Endothelial cell of umbilical vein (primary cell): Measurements from ENCODE around the gene NUDT5. TPM values are rescaled to one million over a fixed set of nuclear protein-coding genes. Genes with fewer than 3 reads are reported as not detected.
A peak's percentile ranks its signal among the peaks of the same experiment; 100 is the strongest.

Source experiments
- BruUV-seq: library from RNA; stranded (reverse); fragments of 400-500 nt; replicated peaks from 2 replicates; lab custom pipeline; 2021; lab: Mats Ljungman, UMichigan
- CTCF ChIA-PET: fragments of 300-600, 350-600 bp; sonication (Branson Sonifier 250); formaldehyde crosslinking; loops from one replicate; lab custom pipeline; 2021; ENCODE audit warnings: antibody characterized with exemption, inconsistent platforms; lab: Charles Lee
- POLR2A ChIA-PET: fragments of 300-600, 350-600 bp; sonication (Branson Sonifier 250); formaldehyde crosslinking; loops from one replicate; lab custom pipeline; 2021; ENCODE audit warnings: antibody characterized with exemption, inconsistent platforms; lab: Charles Lee
- DNase-seq: peaks from one replicate; pipeline ENCODE4 v3.0.0-alpha.2; 2011; ENCODE audit warnings: low read depth, low spot score
- FAIRE-seq: peaks from 2 replicates; lab custom pipeline; 2011; peaks lifted over from hg19 to GRCh38; lab: Jason Lieb, UNC
- H2AFZ ChIP-seq: 2 replicates; pipeline ENCODE4 v1.6.0; 2012; ENCODE audit warnings: low read depth, low read length, control low read depth, inconsistent platforms
- H3K27ac ChIP-seq: 2 replicates; pipeline ENCODE4 v1.5.1; 2011; ENCODE audit warnings: low read depth, mild to moderate bottlenecking, control low read depth, low read length, moderate library complexity; ENCODE audit not compliant: insufficient read depth
- H3K27me3 ChIP-seq, 2 experiments: 2 replicates each; pipeline versions ENCODE4 v1.6.0 to v1.6.1; 2011; ENCODE audit warnings: low read length in 2 of 2, mixed read lengths in 1 of 2; ENCODE audit not compliant: control insufficient read depth in 2 of 2, insufficient read depth in 2 of 2
- H3K36me3 ChIP-seq, 2 experiments: 2 replicates in 1 of 2; 3 replicates in 1 of 2; pipeline ENCODE4 v1.5.1; 2011; ENCODE audit warnings: low read length in 2 of 2, mild to moderate bottlenecking in 1 of 2, moderate library complexity in 1 of 2; ENCODE audit not compliant: control insufficient read depth in 2 of 2, insufficient read depth in 2 of 2; ENCODE audit errors: extremely low read depth in 1 of 2
- H3K4me1 ChIP-seq: 3 replicates; pipeline ENCODE4 v1.5.1; 2011; ENCODE audit warnings: mild to moderate bottlenecking, low read length; ENCODE audit not compliant: control insufficient read depth, insufficient read depth; ENCODE audit errors: extremely low read depth
- H3K4me2 ChIP-seq: 2 replicates; pipeline ENCODE4 v1.6.1; 2011; ENCODE audit warnings: low read length, control low read depth, mixed read lengths; ENCODE audit not compliant: insufficient read depth
- H3K4me3 ChIP-seq, 3 experiments: fragments of 200-600 bp in 1 of 3; sonication (generic), shearing (Covaris generic) in 1 of 3; replicated peaks in 1 of 3; 2 replicates each; pipeline ENCODE4 v1.5.1; 2011 to 2016; ENCODE audit warnings: control low read depth in 3 of 3, low read length in 3 of 3, mild to moderate bottlenecking in 2 of 3, inconsistent platforms in 1 of 3, low read depth in 1 of 3, moderate library complexity in 1 of 3; ENCODE audit not compliant: insufficient read depth in 1 of 3
- H3K79me2 ChIP-seq: 2 replicates; pipeline ENCODE4 v1.6.0; 2012; ENCODE audit warnings: low read length, inconsistent platforms; ENCODE audit not compliant: control insufficient read depth, insufficient read depth
- H3K9ac ChIP-seq: replicated peaks from 2 replicates; pipeline ENCODE3; 2011; ENCODE audit warnings: low read length, control low read depth; ENCODE audit not compliant: insufficient read depth; ENCODE audit errors: extremely low read depth
- H3K9me1 ChIP-seq: replicated peaks from 3 replicates; pipeline ENCODE4 v1.6.0; 2011; ENCODE audit warnings: mild to moderate bottlenecking, low read length; ENCODE audit not compliant: control insufficient read depth, insufficient read depth; ENCODE audit errors: extremely low read depth
- H3K9me3 ChIP-seq: replicated peaks from 2 replicates; pipeline ENCODE4 v1.5.1; 2012; ENCODE audit warnings: low read length, inconsistent platforms; ENCODE audit not compliant: control insufficient read depth, insufficient read depth
- H4K20me1 ChIP-seq: replicated peaks from 2 replicates; pipeline ENCODE3; 2011; ENCODE audit warnings: mild to moderate bottlenecking, low read length; ENCODE audit not compliant: control insufficient read depth, insufficient read depth; ENCODE audit errors: extremely low read depth
- CTCF ChIP-seq, 2 donors: IDR thresholded peaks; 1 replicate in 1 of 2; 2 replicates in 1 of 2; pipeline ENCODE4 v1.5.1; 2011; ENCODE audit warnings: low read length in 2 of 2, mild to moderate bottlenecking in 2 of 2, moderate library complexity in 2 of 2, control low read depth in 1 of 2, inconsistent platforms in 1 of 2, low read depth in 1 of 2; ENCODE audit not compliant: insufficient read depth in 1 of 2; ENCODE audit errors: extremely low read depth in 1 of 2
- EZH2 ChIP-seq: IDR thresholded peaks from 2 replicates; pipeline ENCODE4 v1.6.1; 2012; ENCODE audit warnings: borderline replicate concordance, low read depth, mild to moderate bottlenecking, moderate library complexity, low read length, inconsistent platforms; ENCODE audit not compliant: severe bottlenecking
- FOS ChIP-seq: IDR thresholded peaks from 2 replicates; pipeline ENCODE4 v1.6.1; 2011; ENCODE audit warnings: mild to moderate bottlenecking, low read length, moderate library complexity, borderline replicate concordance; ENCODE audit not compliant: insufficient read depth
- GATA2 ChIP-seq: IDR thresholded peaks from 2 replicates; pipeline ENCODE4 v1.7.0; 2011; ENCODE audit warnings: low read depth, mild to moderate bottlenecking, moderate library complexity, mixed read lengths, low read length; ENCODE audit not compliant: insufficient read length, insufficient read depth
- JUN ChIP-seq: IDR thresholded peaks from 2 replicates; pipeline ENCODE4 v1.6.1; 2011; ENCODE audit warnings: borderline replicate concordance, low read depth; ENCODE audit not compliant: insufficient read length, insufficient read depth
- MYC ChIP-seq: IDR thresholded peaks from one replicate; pipeline ENCODE4 v1.6.1; 2011; ENCODE audit warnings: mild to moderate bottlenecking, low read depth, low read length
- POLR2A ChIP-seq: IDR thresholded peaks from 2 replicates; pipeline ENCODE4 v1.6.1; 2012; ENCODE audit warnings: low read depth, mild to moderate bottlenecking, control low read depth, low read length
- POLR2AphosphoS5 ChIP-seq: IDR thresholded peaks from 2 replicates; pipeline ENCODE4 v1.6.1; 2012; ENCODE audit warnings: low read depth, mild to moderate bottlenecking, control low read depth, low read length, moderate library complexity; ENCODE audit not compliant: insufficient read depth
- dilution Hi-C: fragments of 300-500 bp; cut with MboI; formaldehyde crosslinking; loops from one replicate; pipeline ENCODE4 v1.15.0; 2019; ENCODE audit warnings: low sequenced_read_pairs; ENCODE audit not compliant: extremely low pct_ligation_motif_present
- intact Hi-C: fragments of 100-400 bp; cut with micrococcal nuclease; formaldehyde crosslinking; loops from one replicate; pipeline ENCODE4 v1.10.0; 2022
- polyA plus RNA-seq, 4 experiments: library from polyadenylated mRNA; depleted of rRNA in 3 of 4; stranded (reverse) in 3 of 4; unstranded in 1 of 4; fragments of >200 nt; gene quantifications; 2 replicates each; pipeline versions ENCODE4 v1.2.1 to v1.2.3, GENCODE V29; 2011 to 2012; ENCODE audit warnings: missing spikeins in 1 of 4
- total RNA-seq: library from RNA; stranded (reverse); gene quantifications from 2 replicates; pipeline ENCODE4 v1.2.3, GENCODE V29; 2021
- TF ChIP-seq, protein P1 (sequence below): IDR thresholded peaks from 2 replicates; pipeline ENCODE4 v1.6.1; 2011; ENCODE audit not compliant: insufficient read depth, insufficient read length

The NUDT5 gene
- total and polyA plus RNA-seq, 2 donors (not counting 3 experiments of a cell fraction or from before 2014, with no cell fraction given): 81.8 to 87.8 TPM

DNA sequence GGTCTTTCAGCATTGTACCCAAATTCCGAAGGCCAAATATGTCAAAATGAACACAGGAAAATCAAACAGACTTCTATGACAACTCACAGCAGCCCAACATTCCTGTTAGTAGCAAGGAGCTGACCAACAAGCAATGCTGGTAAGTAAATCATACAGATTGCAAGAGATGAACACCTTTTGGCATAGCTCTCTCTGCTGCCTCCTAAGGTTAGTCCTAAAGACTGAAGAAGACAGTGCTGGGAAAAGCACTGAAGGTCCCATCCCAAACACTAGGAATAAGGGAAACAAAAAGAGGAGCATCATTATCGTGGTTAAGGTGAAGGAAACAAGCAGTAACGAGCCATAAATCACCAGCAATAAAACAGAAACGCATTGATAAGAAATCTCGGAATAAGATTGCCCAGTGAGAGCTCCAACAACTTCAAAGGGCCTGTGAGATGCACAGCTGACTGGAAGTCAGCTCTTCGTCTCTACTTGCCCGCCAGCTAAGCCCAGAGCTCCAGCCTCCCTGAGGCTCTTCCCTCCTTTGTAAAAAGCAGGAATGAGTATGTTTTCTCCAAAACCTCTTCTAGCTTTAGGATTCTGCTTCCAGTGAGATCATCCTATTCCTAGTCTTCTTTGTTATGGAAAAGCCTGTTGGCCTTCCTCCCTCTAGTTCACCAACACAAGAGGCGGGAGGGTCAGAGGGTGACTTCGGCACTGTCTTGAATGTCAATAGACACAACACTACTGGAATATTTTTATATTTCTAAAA is 15.3 kb downstream of the NUDT5 start:
- ChIA-PET POLR2A (no interaction called here), CTCF (no interaction called here)
- H3K27ac ChIP-seq: no peak overlapping the region
- no peaks in the 10 kb centered on the region for H3K27me3 ChIP-seq
- intact Hi-C loops: no loop called here
- no TSS peak for BruUV-seq
- H3K4me1 ChIP-seq: no peaks in the 10 kb centered on the region
- H3K4me3 ChIP-seq: no peak overlapping the region
- H3K36me3 ChIP-seq: peaks cover 8 to 21% of the 10 kb centered on the region in 2 experiments
- no peaks in the 10 kb centered on the region for H3K9me1 ChIP-seq
- DNase-seq (no peak), FAIRE-seq (peak; percentile 35)
- H3K79me2 ChIP-seq: no peaks in the 10 kb centered on the region
- no peak for TF ChIP-seq EZH2
- TF ChIP-seq GATA2: no peak
- TF ChIP-seq JUN: no peak
- TF ChIP-seq POLR2A: no peak
- TF ChIP-seq POLR2AphosphoS5: no peak
- no peak for TF ChIP-seq CTCF (IDR thresholded peaks at IDR 0.05; ENCODE audit: extremely low read depth in 1 of 2, insufficient read depth in 1 of 2, low read depth in 1 of 2, low read length in 2 of 2)
- TF ChIP-seq FOS: no peak
- TF ChIP-seq, protein P1, sequence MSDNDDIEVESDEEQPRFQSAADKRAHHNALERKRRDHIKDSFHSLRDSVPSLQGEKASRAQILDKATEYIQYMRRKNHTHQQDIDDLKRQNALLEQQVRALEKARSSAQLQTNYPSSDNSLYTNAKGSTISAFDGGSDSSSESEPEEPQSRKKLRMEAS: no peak
- no peak for TF ChIP-seq MYC
- H3K9me3 ChIP-seq: no peaks in the 10 kb centered on the region
- H2AFZ ChIP-seq: no peak overlapping the region
- no peak overlapping the region for H3K4me2 ChIP-seq
- no peak overlapping the region for H3K9ac ChIP-seq
- no peaks in the 10 kb centered on the region for H4K20me1 ChIP-seq
- dilution Hi-C loops: no loop called here
